Urinary bladder (tissue), 4 donors: ENCODE results near the gene OSCP1. TPM values are rescaled to one million over a fixed set of nuclear protein-coding genes. Genes with fewer than 3 reads are reported as not detected.

Experiments
- DNase-seq: peaks from one replicate; pipeline ENCODE4 v3.0.0-alpha.2; 2015; ENCODE audit errors: extremely low spot score
- H3K27ac ChIP-seq: one replicate; pipeline ENCODE4 v1.5.1; 2013; ENCODE audit warnings: low read depth, mild to moderate bottlenecking, moderate library complexity
- H3K36me3 ChIP-seq: one replicate; pipeline ENCODE4 v1.6.1; 2013; ENCODE audit warnings: mild to moderate bottlenecking, moderate library complexity; ENCODE audit not compliant: insufficient read depth
- H3K4me1 ChIP-seq: one replicate; pipeline ENCODE4 v1.6.1; 2013; ENCODE audit warnings: mild to moderate bottlenecking, moderate library complexity; ENCODE audit not compliant: insufficient read depth
- H3K4me3 ChIP-seq: one replicate; pipeline ENCODE4 v1.5.1; 2013; ENCODE audit warnings: low read depth, low read length
- WGBS: extraction: QIAGEN DNeasy Blood & Tissue Kit; methylation state at CpG from one replicate; pipeline ENCODE4 v1.1.7; 2013; 5-methylcytosine and 5-hydroxymethylcytosine counted together
- polyA plus RNA-seq: library from polyadenylated mRNA; stranded (reverse); fragments of 200-250 nt; gene quantifications from one replicate; pipeline ENCODE4 v1.2.3, GENCODE V29; 2013
- total RNA-seq: library from RNA; depleted of rRNA; stranded (reverse); fragments of >200 nt; gene quantifications from one replicate; pipeline ENCODE4 v1.2.3, GENCODE V29; 2014
- donor health status: healthy with polysubstance abuse.
- donor health status: healthy.

OSCP1 gene
- total and polyA plus RNA-seq, 2 donors = 10.6 to 12.4 TPM

GRCh38 chr1:36385410-36386264, 64.6 kb downstream of the OSCP1 start, which contains the start of gene STK40:
Gene STK40, minus strand, starts transcription at chr1:36385924. Its CDS starts 24,592 bp downstream, at chr1:36361332.
- Histone ChIP-seq H3K4me3 (peak within 1 kb of the TSS; percentile 85), H3K27ac (peak within 1 kb of the TSS; percentile 97), H3K4me1 (no peaks in the 10 kb centered on the region), H3K36me3 (no peaks in the 10 kb centered on the region)
- DNase-seq = peak; percentile 98
- under 1% methylated on average over 82 of the region's 82 CpGs for WGBS

GRCh38 chr1:36384542-36385409, 65.5 kb downstream of the OSCP1 start:
- under 1% methylated on average over 25 of the region's 25 CpGs for WGBS
- Histone ChIP-seq H3K4me1 (no peaks in the 10 kb centered on the region), H3K36me3 (no peaks in the 10 kb centered on the region), H3K27ac (peak overlapping the region; percentile 87), H3K4me3 (peak overlapping the region; percentile 85)
- DNase-seq = no peak

GRCh38 chr1:36383240-36383639, 67.0 kb downstream of the OSCP1 start:
- Histone ChIP-seq H3K4me1 (no peaks in the 10 kb centered on the region), H3K36me3 (no peaks in the 10 kb centered on the region), H3K27ac (no peak overlapping the region), H3K4me3 (no peak overlapping the region)
- 90% methylated on average over 4 of the region's 4 CpGs for WGBS
- no peak for DNase-seq

GRCh38 chr1:36382669-36383068, 67.6 kb downstream of the OSCP1 start:
- H3K27ac ChIP-seq = no peak overlapping the region
- no peaks in the 10 kb centered on the region for H3K36me3 ChIP-seq
- DNase-seq = no peak
- H3K4me1 ChIP-seq = no peaks in the 10 kb centered on the region
- no peak overlapping the region for H3K4me3 ChIP-seq
- 98% methylated on average over 4 of the region's 4 CpGs for WGBS

GRCh38 chr1:36382231-36382630, 68.0 kb downstream of the OSCP1 start:
- 88% methylated on average over 9 of the region's 9 CpGs for WGBS
- Histone ChIP-seq H3K4me1 (no peaks in the 10 kb centered on the region), H3K36me3 (no peaks in the 10 kb centered on the region), H3K4me3 (no peak overlapping the region), H3K27ac (no peak overlapping the region)
- no peak for DNase-seq

GRCh38 chr1:36381405-36381804, 68.8 kb downstream of the OSCP1 start:
- Histone ChIP-seq H3K36me3 (no peaks in the 10 kb centered on the region), H3K4me1 (no peaks in the 10 kb centered on the region), H3K4me3 (no peak overlapping the region), H3K27ac (no peak overlapping the region)
- WGBS = 94% methylated on average over 5 of the region's 5 CpGs
- DNase-seq = no peak

GRCh38 chr1:36380782-36381181, 69.5 kb downstream of the OSCP1 start:
- Histone ChIP-seq H3K36me3 (no peaks in the 10 kb centered on the region), H3K4me1 (no peaks in the 10 kb centered on the region), H3K27ac (no peak overlapping the region), H3K4me3 (no peak overlapping the region)
- no peak for DNase-seq
- 74% methylated on average over 3 of the region's 3 CpGs for WGBS

- H3K4me1 ChIP-seq = no peaks in the 10 kb centered on the region
- 80% methylated on average over 5 of the region's 5 CpGs for WGBS
- DNase-seq = no peak
- no peaks in the 10 kb centered on the region for H3K36me3 ChIP-seq
- H3K4me3 ChIP-seq = no peak overlapping the region
- no peak overlapping the region for H3K27ac ChIP-seq
Measured at GRCh38 chr1:36380143-36380619, 70.1 kb downstream of the OSCP1 start.

- H3K4me1 ChIP-seq = no peaks in the 10 kb centered on the region
- no peak overlapping the region for H3K27ac ChIP-seq
- 77% methylated on average over 4 of the region's 4 CpGs for WGBS
- no peak overlapping the region for H3K4me3 ChIP-seq
- H3K36me3 ChIP-seq = no peaks in the 10 kb centered on the region
- DNase-seq = no peak
Measured at GRCh38 chr1:36377791-36378492, 72.3 kb downstream of the OSCP1 start.

GRCh38 chr1:36372617-36373016, 77.6 kb downstream of the OSCP1 start:
- Histone ChIP-seq H3K27ac (no peak overlapping the region), H3K4me3 (no peak overlapping the region), H3K36me3 (no peaks in the 10 kb centered on the region), H3K4me1 (no peaks in the 10 kb centered on the region)
- DNase-seq = no peak
- 80% methylated on average over 3 of the region's 3 CpGs for WGBS

GRCh38 chr1:36369061-36369861, 81.0 kb downstream of the OSCP1 start:
- H3K4me1 ChIP-seq = no peaks in the 10 kb centered on the region
- H3K27ac ChIP-seq = no peak overlapping the region
- DNase-seq = no peak
- 57% methylated on average over 7 of the region's 7 CpGs for WGBS
- no peaks in the 10 kb centered on the region for H3K36me3 ChIP-seq
- H3K4me3 ChIP-seq = no peak overlapping the region
